Urothelium cell line (cell line): ENCODE results near the gene MASP2.
A peak's percentile ranks its signal among the peaks of the same experiment; 100 is the strongest.
"Not testable (repeated sequence)": the region's sequence is repeated elsewhere in the genome, so short reads cannot be mapped to it uniquely, and the experiment has no call there.

Experiments used
- DNase-seq: peaks from one replicate; pipeline ENCODE4 v3.0.0; 2011; ENCODE audit warnings: low spot score, mixed read lengths
- FAIRE-seq: peaks from 2 replicates; lab custom pipeline; 2011; peaks lifted over from hg19 to GRCh38; lab: Jason Lieb, UNC

The MASP2 gene

DNA sequence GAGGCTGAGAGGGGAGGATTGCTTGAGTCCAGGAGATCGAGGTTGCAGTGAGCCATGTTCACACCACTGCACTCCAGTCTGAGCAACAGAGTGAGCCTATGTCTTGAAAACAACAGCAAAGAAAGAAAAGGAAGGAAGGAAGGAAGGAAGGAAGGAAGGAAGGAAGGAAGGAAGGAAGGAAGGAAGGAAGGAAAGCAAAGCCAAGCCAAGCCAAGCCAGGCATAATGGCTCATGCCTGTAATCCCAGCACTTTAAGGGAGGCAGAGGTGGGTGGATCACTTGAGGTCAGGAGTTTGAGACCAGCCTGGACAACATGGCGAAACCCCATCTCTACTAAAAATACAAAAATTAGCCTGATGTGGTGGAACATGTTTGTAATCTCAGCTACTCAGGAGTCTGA is 55.0 kb downstream of the MASP2 start:
- peak; percentile 23 for FAIRE-seq

GRCh38 chr1:10990828-10991227 is 56.2 kb downstream of the MASP2 start:
- DNase-seq: no peak
- FAIRE-seq: no peak

More for the DNA sequence above, 55.0 kb downstream of the MASP2 start:
- DNase-seq: not testable (repeated sequence)

- peak; percentile 58 for DNase-seq
- FAIRE-seq: not testable (repeated sequence)
Measured at GRCh38 chr1:10989920-10990516, 57.0 kb downstream of the MASP2 start.

- DNase-seq (no peak), FAIRE-seq (no peak)
Measured at GRCh38 chr1:10989095-10989494, 57.9 kb downstream of the MASP2 start.

GRCh38 chr1:10987840-10988417 is 59.1 kb downstream of the MASP2 start:
- no peak for FAIRE-seq

DNA sequence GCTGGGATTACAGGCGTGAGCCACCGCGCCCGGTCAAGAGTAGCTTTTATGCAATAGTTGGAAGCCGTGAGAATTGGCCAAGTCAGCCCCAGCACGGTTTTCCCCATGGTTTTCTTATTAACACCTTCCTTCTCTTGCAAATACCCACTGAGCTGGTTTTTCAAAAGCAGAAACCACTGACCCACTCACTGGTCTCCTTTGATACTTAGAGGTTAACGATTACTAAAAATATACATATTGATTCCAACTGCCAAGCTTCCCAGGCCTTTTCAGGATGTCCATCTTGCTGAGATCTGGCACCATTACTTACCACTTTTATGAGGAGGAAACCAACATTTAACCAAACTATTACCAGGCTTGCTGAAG is 60.5 kb downstream of the MASP2 start:
- FAIRE-seq (no peak), DNase-seq (no peak)

More at GRCh38 chr1:10987840-10988417, 59.1 kb downstream of the MASP2 start:
- DNase-seq: no peak

- DNase-seq: no peak
- FAIRE-seq: no peak
Measured at GRCh38 chr1:10980841-10981727, 66.0 kb downstream of the MASP2 start.

DNA sequence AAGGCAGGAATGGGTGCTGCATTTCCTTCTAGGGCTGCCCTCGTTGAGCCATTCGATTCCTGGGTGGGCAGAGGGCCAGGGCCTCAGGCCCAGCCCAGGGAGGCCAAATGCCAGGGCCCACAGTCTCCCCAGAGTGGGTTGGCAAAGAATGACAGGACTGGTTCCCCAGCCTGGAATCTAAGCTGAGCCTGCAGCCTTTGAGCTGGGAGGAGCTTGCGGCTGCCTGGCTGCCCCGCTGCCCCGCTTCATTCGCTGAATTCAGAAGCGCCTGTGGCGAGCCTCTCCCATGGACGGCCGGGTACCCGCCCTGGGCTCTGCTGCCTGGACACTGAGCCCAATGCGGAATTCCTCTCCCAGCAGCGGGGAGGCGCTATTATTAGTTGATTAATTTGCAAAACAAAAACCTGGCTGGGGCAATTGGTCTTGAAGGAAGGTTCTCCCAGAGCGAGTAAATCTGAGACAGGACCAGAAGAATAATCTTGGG is 66.9 kb downstream of the MASP2 start:
- FAIRE-seq (no peak), DNase-seq (no peak)

DNA sequence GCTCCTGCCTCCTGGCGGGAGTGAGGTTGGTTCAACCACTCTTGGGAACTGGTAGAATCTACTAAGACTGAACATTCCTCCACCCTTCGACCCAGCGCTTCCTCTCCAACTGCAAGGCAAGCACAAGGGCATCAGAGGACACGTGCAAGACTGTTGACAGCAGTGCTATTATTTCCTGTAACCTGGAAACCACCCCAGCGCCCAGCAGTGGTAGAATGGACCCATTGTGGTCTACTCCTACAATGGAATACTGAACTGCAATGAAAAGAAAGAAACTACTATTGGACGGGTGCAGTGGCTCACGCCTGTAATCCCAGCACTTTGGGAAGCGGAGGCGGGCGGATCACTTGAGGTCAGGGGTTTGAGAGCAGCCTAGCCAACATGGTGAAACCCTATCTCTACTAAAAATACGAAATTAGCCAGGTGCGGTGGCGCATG is 67.5 kb downstream of the MASP2 start:
- FAIRE-seq: peak; percentile 55

GRCh38 chr1:10978719-10979118 is 68.3 kb downstream of the MASP2 start:
- no peak for FAIRE-seq

More for the DNA sequence above, 67.5 kb downstream of the MASP2 start:
- peak; percentile 56 for DNase-seq

More at GRCh38 chr1:10978719-10979118, 68.3 kb downstream of the MASP2 start:
- DNase-seq: no peak
